ENCODE results near the gene RELN. TPM values are rescaled to one million over a fixed set of nuclear protein-coding genes. Genes with fewer than 3 reads are reported as not detected.

The RELN gene
- total RNA-seq, 2 donors from 2014 or later: not detected

- ATAC-seq: no peak
- H3K4me3 Mint-ChIP-seq: no peak overlapping the region
- peaks cover 0 to 2% of the 10 kb centered on the region in 2 donors for H3K27me3 Mint-ChIP-seq
- H3K4me1 Mint-ChIP-seq (ENCODE audit: low read depth in 2 of 2): no peaks in the 10 kb centered on the region
- H3K9me3 Mint-ChIP-seq: peaks cover 3% of the 10 kb centered on the region
- no peak overlapping the region for H3K27ac Mint-ChIP-seq
- H3K36me3 Mint-ChIP-seq: no peaks in the 10 kb centered on the region
- no peak for DNase-seq (ENCODE audit: low spot score)
Observed at GRCh38 chr7:104010052-104010909, 20.8 kb upstream of the RELN start.

- H3K36me3 Mint-ChIP-seq: no peaks in the 10 kb centered on the region
Observed at GRCh38 chr7:104008107-104008506, 18.6 kb upstream of the RELN start.

GRCh38 chr7:104007614-104008013 lies 18.2 kb upstream of the RELN start:
- DNase-seq (ENCODE audit: low spot score) (no peak), ATAC-seq (no peak)
- Mint-ChIP-seq H3K27ac (no peak overlapping the region), H3K4me1 (ENCODE audit: low read depth in 2 of 2) (no peaks in the 10 kb centered on the region), H3K9me3 (no peaks in the 10 kb centered on the region), H3K36me3 (no peaks in the 10 kb centered on the region), H3K27me3 (peaks cover 2 to 7% of the 10 kb centered on the region in 2 donors), H3K4me3 (no peak overlapping the region)

More at GRCh38 chr7:104008107-104008506, 18.6 kb upstream of the RELN start:
- H3K27me3 Mint-ChIP-seq: peaks cover 0 to 7% of the 10 kb centered on the region in 2 donors
- ATAC-seq: no peak
- no peak overlapping the region for H3K27ac Mint-ChIP-seq
- no peaks in the 10 kb centered on the region for H3K4me1 Mint-ChIP-seq (ENCODE audit: low read depth in 2 of 2)
- no peaks in the 10 kb centered on the region for H3K9me3 Mint-ChIP-seq
- no peak for DNase-seq (ENCODE audit: low spot score)
- no peak overlapping the region for H3K4me3 Mint-ChIP-seq

- ATAC-seq (no peak), DNase-seq (ENCODE audit: low spot score) (no peak)
- Mint-ChIP-seq H3K27me3 (peaks cover 2 to 7% of the 10 kb centered on the region in 2 donors), H3K27ac (no peak overlapping the region), H3K4me1 (ENCODE audit: low read depth in 2 of 2) (no peaks in the 10 kb centered on the region), H3K36me3 (no peaks in the 10 kb centered on the region), H3K9me3 (no peaks in the 10 kb centered on the region), H3K4me3 (no peak overlapping the region)
Observed at GRCh38 chr7:104005197-104005596, 15.7 kb upstream of the RELN start.

GRCh38 chr7:103996639-103997038 lies 7.2 kb upstream of the RELN start:
- no peaks in the 10 kb centered on the region for H3K9me3 Mint-ChIP-seq
- H3K4me3 Mint-ChIP-seq: no peak overlapping the region
- no peaks in the 10 kb centered on the region for H3K36me3 Mint-ChIP-seq
- no peaks in the 10 kb centered on the region for H3K4me1 Mint-ChIP-seq (ENCODE audit: low read depth in 2 of 2)
- H3K27me3 Mint-ChIP-seq: peaks cover 7 to 8% of the 10 kb centered on the region in 2 donors
- DNase-seq (ENCODE audit: low spot score) (no peak), ATAC-seq (no peak)
- H3K27ac Mint-ChIP-seq: no peak overlapping the region

GRCh38 chr7:103996017-103996551 lies 6.6 kb upstream of the RELN start:
- H3K36me3 Mint-ChIP-seq: no peaks in the 10 kb centered on the region
- H3K27me3 Mint-ChIP-seq: peaks cover 8 to 9% of the 10 kb centered on the region in 2 donors

GRCh38 chr7:103995554-103995953 lies 6.1 kb upstream of the RELN start:
- Mint-ChIP-seq H3K27ac (no peak overlapping the region), H3K36me3 (no peaks in the 10 kb centered on the region), H3K9me3 (no peaks in the 10 kb centered on the region), H3K4me1 (ENCODE audit: low read depth in 2 of 2) (no peaks in the 10 kb centered on the region), H3K27me3 (peaks cover 9 to 13% of the 10 kb centered on the region in 2 donors), H3K4me3 (no peak overlapping the region)
- DNase-seq (ENCODE audit: low spot score) (no peak), ATAC-seq (no peak)

More at GRCh38 chr7:103996017-103996551, 6.6 kb upstream of the RELN start:
- ATAC-seq (no peak), DNase-seq (ENCODE audit: low spot score) (no peak)
- Mint-ChIP-seq H3K4me3 (no peak overlapping the region), H3K9me3 (no peaks in the 10 kb centered on the region), H3K27ac (no peak overlapping the region), H3K4me1 (ENCODE audit: low read depth in 2 of 2) (no peaks in the 10 kb centered on the region)

GRCh38 chr7:103993551-103993950 lies 4.1 kb upstream of the RELN start:
- no peak overlapping the region for H3K27ac Mint-ChIP-seq
- H3K9me3 Mint-ChIP-seq: no peaks in the 10 kb centered on the region
- ATAC-seq (no peak), DNase-seq (ENCODE audit: low spot score) (no peak)
- no peaks in the 10 kb centered on the region for H3K36me3 Mint-ChIP-seq
- H3K27me3 Mint-ChIP-seq: peaks cover 17 to 20% of the 10 kb centered on the region in 2 donors
- H3K4me3 Mint-ChIP-seq: no peak overlapping the region
- no peaks in the 10 kb centered on the region for H3K4me1 Mint-ChIP-seq (ENCODE audit: low read depth in 2 of 2)

- Mint-ChIP-seq H3K27me3 (peaks cover 28 to 35% of the 10 kb centered on the region in 2 donors), H3K36me3 (no peaks in the 10 kb centered on the region), H3K4me3 (no peak overlapping the region), H3K4me1 (ENCODE audit: low read depth in 2 of 2) (no peaks in the 10 kb centered on the region), H3K27ac (no peak overlapping the region), H3K9me3 (no peaks in the 10 kb centered on the region)
- DNase-seq (ENCODE audit: low spot score): no peak
- no peak for ATAC-seq
Observed at GRCh38 chr7:103991406-103991805, 1.9 kb upstream of the RELN start.

- no peaks in the 10 kb centered on the region for H3K36me3 Mint-ChIP-seq
- ATAC-seq: no peak
Observed at GRCh38 chr7:103990991-103991390, 1.5 kb upstream of the RELN start.

GRCh38 chr7:103989785-103990767 lies 618 bp upstream of the RELN start:
- H3K27ac Mint-ChIP-seq: no peak overlapping the region
- no peak for ATAC-seq
- no peaks in the 10 kb centered on the region for H3K4me1 Mint-ChIP-seq (ENCODE audit: low read depth in 2 of 2)
- no peaks in the 10 kb centered on the region for H3K36me3 Mint-ChIP-seq
- H3K9me3 Mint-ChIP-seq: no peaks in the 10 kb centered on the region
- peak overlapping the region; percentile 58 for H3K4me3 Mint-ChIP-seq
- peaks cover 33 to 45% of the 10 kb centered on the region in 2 donors for H3K27me3 Mint-ChIP-seq
- no peak for DNase-seq (ENCODE audit: low spot score)

More at GRCh38 chr7:103990991-103991390, 1.5 kb upstream of the RELN start:
- Mint-ChIP-seq H3K27me3 (peaks cover 28 to 36% of the 10 kb centered on the region in 2 donors), H3K4me1 (ENCODE audit: low read depth in 2 of 2) (no peaks in the 10 kb centered on the region), H3K4me3 (no peak overlapping the region), H3K9me3 (no peaks in the 10 kb centered on the region), H3K27ac (no peak overlapping the region)
- no peak for DNase-seq (ENCODE audit: low spot score)

GRCh38 chr7:103988468-103989199 lies 824 bp downstream of the RELN start:
- ATAC-seq: no peak
- Mint-ChIP-seq H3K36me3 (no peaks in the 10 kb centered on the region), H3K9me3 (no peaks in the 10 kb centered on the region), H3K27me3 (peaks cover 34 to 45% of the 10 kb centered on the region in 2 donors), H3K4me1 (ENCODE audit: low read depth in 2 of 2) (no peaks in the 10 kb centered on the region), H3K4me3 (no peak overlapping the region), H3K27ac (no peak overlapping the region)
- DNase-seq (ENCODE audit: low spot score): no peak

- Mint-ChIP-seq H3K4me3 (no peak overlapping the region), H3K9me3 (no peaks in the 10 kb centered on the region), H3K27ac (no peak overlapping the region), H3K27me3 (peaks cover 29 to 45% of the 10 kb centered on the region in 2 donors), H3K36me3 (no peaks in the 10 kb centered on the region), H3K4me1 (ENCODE audit: low read depth in 2 of 2) (no peaks in the 10 kb centered on the region)
- no peak for DNase-seq (ENCODE audit: low spot score)
- no peak for ATAC-seq
Observed at GRCh38 chr7:103987451-103987850, 2.0 kb downstream of the RELN start.

Measured in natural killer cell treated with Interleukin-12 subunit alpha and Interleukin-12 subunit beta and Interleukin-15 and Interleukin-18, amount 100 ng/mL, for 72 hours (primary cell).